SK-N-SH (cell line): Measurements from ENCODE around the gene ADGRE2. TPM values are rescaled to one million over a fixed set of nuclear protein-coding genes. Genes with fewer than 3 reads are reported as not detected.

ENCODE experiments used
- CTCF ChIA-PET: fragments of 300-600, 350-600 bp; formaldehyde crosslinking; extraction: SDS; loops from one replicate; lab custom pipeline; 2021; lab: Yijun Ruan, JAX
- POLR2A ChIA-PET: fragments of 350-600 bp; sonication (Branson Sonifier 250); formaldehyde crosslinking; extraction: SDS; loops from one replicate; lab custom pipeline; 2020; ENCODE audit warnings: antibody characterized with exemption, inconsistent platforms; lab: Yijun Ruan, JAX
- DNase-seq: peaks from one replicate; pipeline ENCODE4 v3.0.0; 2012
- H2AFZ ChIP-seq: fragments of 200-600 bp; sonication (generic); 2 replicates; pipeline ENCODE4 v1.8.1; 2016; ENCODE audit warnings: antibody characterized with exemption, mild to moderate bottlenecking, low read depth
- H3F3A ChIP-seq: fragments of 200-600 bp; sonication (generic); replicated peaks from 2 replicates; pipeline ENCODE3; 2016; ENCODE audit warnings: antibody characterized with exemption, mild to moderate bottlenecking; ENCODE audit not compliant: insufficient read depth
- H3K27ac ChIP-seq, 2 experiments: fragments of 200-500 bp in 1 of 2; fragments of 200-600 bp in 1 of 2; sonication (Bioruptor generic) in 1 of 2; sonication (generic), shearing (Covaris generic) in 1 of 2; 2 replicates each; pipeline versions ENCODE4 v1.5.1 to v1.6.1; 2014 to 2016; ENCODE audit warnings: low read depth in 2 of 2, inconsistent platforms in 1 of 2, low read length in 1 of 2, mild to moderate bottlenecking in 1 of 2, mixed read lengths in 1 of 2
- H3K27me3 ChIP-seq: fragments of 200-600 bp; sonication (generic), shearing (Covaris generic); 2 replicates; pipeline ENCODE4 v1.6.1; 2016; ENCODE audit warnings: mixed run types; ENCODE audit not compliant: insufficient read depth
- H3K36me3 ChIP-seq, 2 experiments: fragments of 200-500 bp in 1 of 2; fragments of 200-600 bp in 1 of 2; sonication (Bioruptor generic) in 1 of 2; sonication (generic) in 1 of 2; replicated peaks in 1 of 2; 2 replicates each; pipeline versions ENCODE3 to v1.5.1; 2014 to 2016; ENCODE audit warnings: low read length in 1 of 2, mild to moderate bottlenecking in 1 of 2; ENCODE audit not compliant: insufficient read depth in 2 of 2, control insufficient read depth in 1 of 2
- H3K4me1 ChIP-seq, 2 experiments: fragments of 200-500 bp in 1 of 2; fragments of 200-600 bp in 1 of 2; sonication (Bioruptor generic) in 1 of 2; sonication (generic), shearing (Covaris generic) in 1 of 2; 2 replicates each; pipeline versions ENCODE4 v1.5.1 to v1.6.1; 2014 to 2016; ENCODE audit warnings: low read depth in 1 of 2, low read length in 1 of 2, mixed run types in 1 of 2; ENCODE audit not compliant: insufficient read depth in 2 of 2, control insufficient read depth in 1 of 2
- H3K4me2 ChIP-seq: fragments of 200-600 bp; sonication (generic), shearing (Covaris generic); 2 replicates; pipeline ENCODE4 v1.6.1; 2017; ENCODE audit warnings: mixed run types
- H3K4me3 ChIP-seq, 2 experiments: fragments of 200-500 bp in 1 of 2; fragments of 200-600 bp in 1 of 2; sonication (Bioruptor generic) in 1 of 2; sonication (generic), shearing (Covaris generic) in 1 of 2; 2 replicates each; pipeline versions ENCODE4 v1.5.1 to v1.8.1; 2014 to 2016; ENCODE audit warnings: low read depth in 2 of 2, inconsistent platforms in 1 of 2, low read length in 1 of 2, mild to moderate bottlenecking in 1 of 2, mixed read lengths in 1 of 2, moderate library complexity in 1 of 2
- H3K79me2 ChIP-seq: fragments of 200-600 bp; sonication (generic); 2 replicates; pipeline ENCODE4 v1.8.1; 2017; ENCODE audit warnings: mild to moderate bottlenecking; ENCODE audit not compliant: insufficient read depth
- H3K9ac ChIP-seq: fragments of 200-600 bp; sonication (generic); 2 replicates; pipeline ENCODE4 v1.6.1; 2017; ENCODE audit warnings: mixed run types
- H3K9me2 ChIP-seq: fragments of 200-600 bp; sonication (generic); 2 replicates; pipeline ENCODE4 v1.6.1; 2017; ENCODE audit warnings: mixed run types
- H3K9me3 ChIP-seq: fragments of 200-600 bp; sonication (generic); 2 replicates; pipeline ENCODE4 v1.6.1; 2017; ENCODE audit warnings: mixed run types, mild to moderate bottlenecking, moderate library complexity
- H4K20me1 ChIP-seq: fragments of 200-600 bp; sonication (generic); 2 replicates; pipeline ENCODE4 v1.6.1; 2017; ENCODE audit warnings: mild to moderate bottlenecking, mixed run types; ENCODE audit not compliant: insufficient read depth
- CHD2 ChIP-seq: fragments of 150-350 bp; IDR thresholded peaks from 2 replicates; pipeline ENCODE4 v1.6.1; 2018; ENCODE audit warnings: low read length; ENCODE audit not compliant: partially characterized antibody
- ELF1 ChIP-seq: IDR thresholded peaks from 2 replicates; pipeline ENCODE4 v1.4.0; 2012
- EP300 ChIP-seq, 2 experiments: IDR thresholded peaks; 2 replicates each; pipeline versions ENCODE4 v1.4.0 to v1.6.1; 2012; ENCODE audit warnings: borderline replicate concordance in 1 of 2, low read depth in 1 of 2, low read length in 1 of 2
- FOXJ3 ChIP-seq: sonication (generic); formaldehyde crosslinking; IDR thresholded peaks from 2 replicates; pipeline ENCODE4 v1.5.1; 2020; ENCODE audit warnings: mild to moderate bottlenecking, missing genetic modification reagents
- FOXM1 ChIP-seq: IDR thresholded peaks from 2 replicates; pipeline ENCODE4 v1.4.0; 2012; ENCODE audit warnings: low read depth, mild to moderate bottlenecking
- GABPA ChIP-seq: IDR thresholded peaks from 2 replicates; pipeline ENCODE4 v1.4.0; 2012; ENCODE audit warnings: low read depth, mild to moderate bottlenecking
- MXI1 ChIP-seq: IDR thresholded peaks from 2 replicates; pipeline ENCODE4 v1.6.1; 2012; ENCODE audit warnings: mild to moderate bottlenecking, low read depth, low read length, improper control_type of control experiment
- NFIC ChIP-seq: IDR thresholded peaks from 2 replicates; pipeline ENCODE4 v1.4.0; 2012; ENCODE audit warnings: borderline replicate concordance
- NRF1 ChIP-seq: IDR thresholded peaks from 2 replicates; pipeline ENCODE4 v1.6.1; 2012; ENCODE audit warnings: low read depth, mild to moderate bottlenecking, low read length
- POLR2AphosphoS5 ChIP-seq: IDR thresholded peaks from 2 replicates; pipeline ENCODE4 v1.6.1; 2012; ENCODE audit warnings: low read depth, low read length
- REST ChIP-seq: IDR thresholded peaks from 2 replicates; pipeline ENCODE4 v1.6.1; 2012; ENCODE audit warnings: mild to moderate bottlenecking, low read depth, low read length, moderate library complexity
- RFX5 ChIP-seq: IDR thresholded peaks from 2 replicates; pipeline ENCODE4 v1.6.1; 2012; ENCODE audit warnings: mild to moderate bottlenecking, improper control_type of control experiment, low read length
- RXRA ChIP-seq: IDR thresholded peaks from 2 replicates; pipeline ENCODE4 v1.4.0; 2012; ENCODE audit warnings: low read depth, mild to moderate bottlenecking, borderline replicate concordance
- SIN3A ChIP-seq: IDR thresholded peaks from 2 replicates; pipeline ENCODE4 v1.6.1; 2012; ENCODE audit warnings: low read depth, mild to moderate bottlenecking, low read length, moderate library complexity, borderline replicate concordance
- TAF1 ChIP-seq: IDR thresholded peaks from 2 replicates; pipeline ENCODE4 v1.6.1; 2012; ENCODE audit warnings: low read depth, mild to moderate bottlenecking, low read length, moderate library complexity, borderline replicate concordance
- TCF12 ChIP-seq: IDR thresholded peaks from 2 replicates; pipeline ENCODE4 v1.4.0; 2012
- TEAD4 ChIP-seq: IDR thresholded peaks from 2 replicates; pipeline ENCODE4 v1.4.0; 2012; ENCODE audit warnings: mild to moderate bottlenecking, borderline replicate concordance; ENCODE audit not compliant: insufficient read depth
- USF1 ChIP-seq: IDR thresholded peaks from 2 replicates; pipeline ENCODE4 v1.4.0; 2012; ENCODE audit warnings: low read depth, borderline replicate concordance
- WGBS: methylation state at CpG from one replicate; pipeline ENCODE4 v1.1.6; 2017; ENCODE audit warnings: low lambda C conversion rate; 5-methylcytosine and 5-hydroxymethylcytosine counted together
- polyA plus RNA-seq, 3 experiments: library from polyadenylated mRNA; depleted of rRNA; stranded (reverse); fragments of >200 nt; gene quantifications; 2 replicates each; pipeline ENCODE4 v1.2.3, GENCODE V29; 2012
- TF ChIP-seq, protein P1 (sequence below): IDR thresholded peaks from 2 replicates; pipeline ENCODE4; 2012
- TF ChIP-seq, protein P2 (sequence below): fragments of 150-350 bp; IDR thresholded peaks from 2 replicates; pipeline ENCODE4 v1.6.1; 2016; ENCODE audit warnings: mild to moderate bottlenecking, low read depth, low read length

ADGRE2 gene
- polyA plus RNA-seq, 1 of the 3 experiments (the other 2 are of a cell fraction), result 0.02 TPM

GRCh38 chr19:14703833-14704232 lies 74.5 kb downstream of the ADGRE2 start (continued):
- no peak for TF ChIP-seq NRF1

- H4K20me1 ChIP-seq, result no peaks in the 10 kb centered on the region
- no peak overlapping the region for H3K27ac ChIP-seq
- H3K27me3 ChIP-seq, result no peaks in the 10 kb centered on the region
- H3K4me2 ChIP-seq, result no peak overlapping the region
- H2AFZ ChIP-seq, result no peak overlapping the region
- no peak overlapping the region for H3K4me3 ChIP-seq
- no peaks in the 10 kb centered on the region for H3K9me2 ChIP-seq
- no peaks in the 10 kb centered on the region for H3F3A ChIP-seq
- no peaks in the 10 kb centered on the region for H3K9me3 ChIP-seq
- WGBS, result 96% methylated on average over 7 of the region's 9 CpGs
- no peak for DNase-seq
- H3K4me1 ChIP-seq, result no peaks in the 10 kb centered on the region
- ChIA-PET CTCF (interaction anchor here (1.2 to 1.8 kb wide), 3 partner anchors 10 to 126 kb away, joined by 3 to 8 read pairs (median 4); partner anchors contain the start of gene ZNF333), POLR2A (interaction anchor here (3.3 kb wide), 1 partner anchor 11 kb away, joined by 9 read pairs; the partner anchor contains the start of gene ZNF333)
- no peak for TF ChIP-seq TEAD4
- no peak for TF ChIP-seq TAF1
- TF ChIP-seq EP300 (IDR thresholded peaks at IDR 0.05; ENCODE audit: borderline replicate concordance in 1 of 2, low read depth in 1 of 2, low read length in 1 of 2), result no peak
- no peak for TF ChIP-seq GABPA
- TF ChIP-seq FOXJ3, result no peak
- TF ChIP-seq RXRA, result no peak
- no peak for TF ChIP-seq RFX5
- TF ChIP-seq, protein P1, sequence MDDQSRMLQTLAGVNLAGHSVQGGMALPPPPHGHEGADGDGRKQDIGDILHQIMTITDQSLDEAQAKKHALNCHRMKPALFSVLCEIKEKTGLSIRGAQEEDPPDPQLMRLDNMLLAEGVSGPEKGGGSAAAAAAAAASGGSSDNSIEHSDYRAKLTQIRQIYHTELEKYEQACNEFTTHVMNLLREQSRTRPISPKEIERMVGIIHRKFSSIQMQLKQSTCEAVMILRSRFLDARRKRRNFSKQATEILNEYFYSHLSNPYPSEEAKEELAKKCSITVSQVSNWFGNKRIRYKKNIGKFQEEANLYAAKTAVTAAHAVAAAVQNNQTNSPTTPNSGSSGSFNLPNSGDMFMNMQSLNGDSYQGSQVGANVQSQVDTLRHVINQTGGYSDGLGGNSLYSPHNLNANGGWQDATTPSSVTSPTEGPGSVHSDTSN, result no peak
- TF ChIP-seq, protein P2, sequence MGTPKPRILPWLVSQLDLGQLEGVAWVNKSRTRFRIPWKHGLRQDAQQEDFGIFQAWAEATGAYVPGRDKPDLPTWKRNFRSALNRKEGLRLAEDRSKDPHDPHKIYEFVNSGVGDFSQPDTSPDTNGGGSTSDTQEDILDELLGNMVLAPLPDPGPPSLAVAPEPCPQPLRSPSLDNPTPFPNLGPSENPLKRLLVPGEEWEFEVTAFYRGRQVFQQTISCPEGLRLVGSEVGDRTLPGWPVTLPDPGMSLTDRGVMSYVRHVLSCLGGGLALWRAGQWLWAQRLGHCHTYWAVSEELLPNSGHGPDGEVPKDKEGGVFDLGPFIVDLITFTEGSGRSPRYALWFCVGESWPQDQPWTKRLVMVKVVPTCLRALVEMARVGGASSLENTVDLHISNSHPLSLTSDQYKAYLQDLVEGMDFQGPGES, result no peak
- no peak for TF ChIP-seq SIN3A
- no peak for TF ChIP-seq ELF1
- no peaks in the 10 kb centered on the region; the same call in 1 of the 2 replicates for H3K79me2 ChIP-seq
- H3K36me3 ChIP-seq, result peaks cover 53 to 60% of the 10 kb centered on the region in 2 experiments
- no peak overlapping the region for H3K9ac ChIP-seq
These were observed 77.5 kb downstream of the ADGRE2 start for GRCh38 chr19:14700711-14701375.

- Histone ChIP-seq H4K20me1 (0 out of 2 replicates have a peak, but pooled peaks cover 2% of the 10 kb centered on the region), H2AFZ (no peak overlapping the region), H3K27ac (no peak overlapping the region), H3K79me2 (no peaks in the 10 kb centered on the region; the same call in 1 of the 2 replicates), H3K27me3 (no peaks in the 10 kb centered on the region), H3K4me1 (no peaks in the 10 kb centered on the region), H3K4me3 (no peak overlapping the region), H3K9ac (no peak overlapping the region), H3K9me2 (no peaks in the 10 kb centered on the region), H3K4me2 (no peak overlapping the region), H3K9me3 (no peaks in the 10 kb centered on the region), H3K36me3 (peaks cover 52 to 63% of the 10 kb centered on the region in 2 experiments), H3F3A (no peaks in the 10 kb centered on the region)
- CTCF ChIA-PET, result interaction anchor here (1.2 to 1.8 kb wide), 3 partner anchors 9 to 125 kb away, joined by 3 to 8 read pairs (median 4); partner anchors contain the start of gene ZNF333
- DNase-seq, result no peak
- WGBS, result 96% methylated on average over 8 of the region's 8 CpGs
- POLR2A ChIA-PET, result interaction anchor here (3.3 kb wide), 1 partner anchor 10 kb away, joined by 9 read pairs; the partner anchor contains the start of gene ZNF333
- TF ChIP-seq RFX5 (no peak), POLR2AphosphoS5 (no peak), CHD2 (no peak), REST (no peak), FOXM1 (no peak), TCF12 (no peak), MXI1 (no peak), FOXJ3 (no peak), USF1 (no peak), NFIC (no peak)
These were observed 78.7 kb downstream of the ADGRE2 start for GRCh38 chr19:14699641-14700040.
